ENCODE measurements around the gene DUSP19.

The DUSP19 gene

DNA sequence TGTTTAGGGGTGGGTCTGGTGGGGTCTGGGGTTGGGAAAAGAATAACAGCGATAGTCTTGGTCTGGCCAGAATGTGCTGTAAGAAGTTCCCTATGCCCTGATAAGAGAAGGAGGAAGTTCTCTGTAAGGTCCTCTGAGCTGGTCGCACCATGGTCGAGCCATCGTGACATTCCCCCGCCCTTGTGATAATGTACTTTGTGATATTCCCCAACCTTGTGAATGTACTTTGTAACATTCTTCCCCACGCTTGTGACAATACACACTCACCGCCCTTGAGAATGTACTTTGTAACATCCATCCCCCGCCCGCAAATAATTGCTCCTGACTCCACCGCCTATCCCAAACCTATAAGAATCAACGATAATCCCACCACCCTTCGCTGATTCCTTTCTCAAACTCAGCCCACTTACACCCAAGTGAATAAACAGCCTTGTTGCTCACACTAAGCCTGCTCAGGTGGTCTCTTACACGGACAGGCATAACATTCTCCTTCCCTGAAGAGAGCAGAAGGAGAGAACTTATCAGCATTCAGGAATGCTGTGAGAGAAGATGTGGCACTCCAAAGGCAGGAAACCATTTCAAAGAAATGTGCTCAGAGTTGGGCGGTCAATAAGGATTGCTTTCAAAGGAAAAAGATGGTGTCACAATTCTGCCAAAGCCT lies 17.8 kb upstream of the DUSP19 start:
- FAIRE-seq (no peak), DNase-seq (ENCODE audit: extremely low spot score, insufficient read length, low read depth) (no peak)

DNA sequence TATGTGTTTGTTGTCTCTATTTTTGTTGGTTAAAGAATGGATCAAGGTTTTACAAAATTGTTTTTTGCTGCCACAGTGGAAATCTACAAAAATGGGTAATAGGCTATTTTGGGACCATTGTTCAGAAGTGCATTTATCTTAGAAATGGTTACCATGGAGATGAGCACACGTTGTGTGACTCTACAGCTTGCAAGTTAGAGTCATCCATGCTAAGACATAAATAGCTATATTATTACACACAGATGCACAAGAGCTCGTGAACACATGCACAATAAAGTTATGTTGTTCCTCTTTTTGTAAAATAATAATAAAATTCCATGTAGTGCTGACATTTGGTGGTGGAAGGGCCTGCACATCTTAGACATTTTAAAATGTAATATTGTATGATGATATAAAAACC lies 15.5 kb upstream of the DUSP19 start:
- DNase-seq (ENCODE audit: extremely low spot score, insufficient read length, low read depth) (no peak), FAIRE-seq (no peak)

DNA sequence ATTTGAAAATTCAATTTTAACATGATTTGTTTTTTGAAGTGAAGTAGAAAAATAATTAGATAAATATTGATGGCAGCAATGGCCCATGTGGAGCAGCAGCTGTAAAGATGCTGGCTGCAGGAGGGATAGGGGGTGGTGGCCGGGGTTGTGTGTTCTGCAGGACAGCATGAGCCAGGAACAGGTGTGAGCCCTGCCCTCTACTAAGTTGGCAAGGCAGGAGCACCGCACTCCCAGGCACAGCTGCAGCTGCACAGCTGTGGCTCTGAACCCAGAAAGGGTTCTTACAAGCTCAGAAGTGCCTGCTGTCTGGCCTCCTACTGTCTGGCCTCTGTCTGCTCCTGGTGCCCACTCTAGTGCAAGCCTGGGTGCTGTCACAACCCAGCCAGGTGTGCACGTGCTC lies 10.0 kb upstream of the DUSP19 start:
- FAIRE-seq (no peak), DNase-seq (ENCODE audit: extremely low spot score, insufficient read length, low read depth) (no peak)

DNA sequence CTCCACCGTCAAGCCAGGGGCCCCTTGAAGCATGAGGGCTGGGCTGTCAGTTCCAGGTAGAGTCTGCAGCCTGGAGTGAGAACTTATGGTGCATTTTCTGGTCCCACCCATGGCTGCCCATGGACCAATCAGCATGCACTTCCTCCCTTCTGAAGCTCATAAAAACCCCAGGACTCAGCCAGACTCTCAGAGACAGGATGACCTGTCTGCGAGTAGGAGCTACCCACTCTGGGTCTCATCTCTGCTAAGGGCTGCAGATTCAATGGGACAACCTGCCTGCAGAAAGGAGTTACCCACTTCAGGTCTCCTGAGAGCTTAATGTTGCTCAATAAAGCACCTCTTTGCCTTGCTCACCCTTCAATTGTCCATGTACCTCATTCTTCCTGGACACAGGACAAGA lies 9.4 kb upstream of the DUSP19 start:
- DNase-seq (ENCODE audit: extremely low spot score, insufficient read length, low read depth) (no peak), FAIRE-seq (no peak)

DNA sequence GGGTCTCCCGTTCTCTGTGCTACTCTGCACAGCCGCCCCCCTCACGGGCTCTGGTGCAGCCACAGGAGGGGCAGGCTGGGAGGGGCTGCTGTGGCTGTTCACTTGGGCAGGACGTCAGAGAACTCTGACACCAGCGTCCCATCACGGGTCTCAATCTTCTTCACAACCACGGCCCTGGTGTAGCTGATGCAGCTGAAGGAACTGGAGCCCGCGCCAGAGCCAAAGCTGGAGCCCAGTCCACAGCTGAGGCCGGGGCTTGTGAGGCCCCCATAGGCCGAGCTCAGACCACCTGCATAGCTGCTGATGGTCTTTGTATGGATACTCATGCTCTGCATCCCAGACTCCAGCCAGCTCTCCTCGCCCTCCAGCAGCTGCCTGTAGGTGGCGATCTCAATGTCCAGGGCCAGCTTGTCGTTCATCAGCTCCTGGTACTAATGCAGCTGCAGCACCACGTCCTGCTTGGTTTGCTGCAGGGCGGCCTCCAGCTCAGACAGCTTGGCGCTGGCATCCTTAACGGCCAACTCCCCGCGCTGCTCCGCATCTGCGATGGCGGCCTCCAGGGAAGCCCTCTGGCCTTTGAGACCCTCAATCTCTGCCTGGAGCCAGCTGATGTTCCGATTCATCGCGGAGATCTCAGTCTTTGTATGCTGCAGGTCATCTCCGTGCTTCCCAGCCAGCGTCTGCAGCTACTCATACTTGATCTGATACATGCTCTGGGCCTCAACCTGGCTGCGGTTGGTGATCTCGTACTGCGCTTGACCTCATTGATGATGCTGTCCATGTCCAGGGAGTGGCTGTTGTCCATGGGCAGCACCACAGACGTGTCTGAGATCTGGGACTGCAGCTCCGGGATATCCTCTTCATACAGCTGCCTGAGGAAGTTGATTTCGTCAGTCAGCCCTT lies 7.4 kb upstream of the DUSP19 start:
- no peak for DNase-seq (ENCODE audit: extremely low spot score, insufficient read length, low read depth)
- FAIRE-seq, result no peak

DNA sequence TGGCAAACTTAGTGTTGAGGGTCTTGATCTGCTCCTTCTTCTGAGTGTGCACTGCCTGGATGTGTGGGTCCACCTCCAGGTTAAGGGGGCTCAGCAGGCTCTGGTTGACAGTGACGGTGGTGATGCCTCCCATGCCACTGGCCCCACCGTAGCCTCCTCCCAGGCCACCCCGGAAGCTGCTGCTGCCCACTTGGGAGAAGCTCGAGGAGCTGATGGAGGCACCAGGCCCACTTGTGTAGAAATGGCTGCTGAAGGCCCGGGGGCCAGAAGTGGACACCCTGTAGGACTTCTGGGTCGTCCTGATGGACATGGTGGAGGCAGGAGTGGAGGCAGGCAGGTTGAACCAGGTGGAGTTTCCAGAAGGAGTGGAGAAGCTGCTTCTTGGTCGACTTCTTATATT lies 6.4 kb upstream of the DUSP19 start:
- no peak for DNase-seq (ENCODE audit: extremely low spot score, insufficient read length, low read depth)
- no peak for FAIRE-seq

DNA sequence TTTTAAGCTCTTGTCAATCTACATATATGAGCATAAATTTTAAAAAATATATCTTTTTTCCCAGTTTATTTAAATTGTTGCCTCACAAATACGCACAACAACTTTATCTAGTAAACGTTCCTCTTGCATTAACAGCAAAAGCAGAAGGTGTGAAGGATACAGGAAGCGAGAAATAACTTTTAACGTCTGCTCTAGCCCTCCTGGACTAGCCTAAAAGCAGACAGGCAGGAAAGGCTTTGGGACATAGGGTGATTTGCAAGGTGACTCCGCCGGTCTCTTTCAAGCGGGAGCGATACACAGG lies 434 bp upstream of the DUSP19 start:
- no peak for FAIRE-seq

DNA sequence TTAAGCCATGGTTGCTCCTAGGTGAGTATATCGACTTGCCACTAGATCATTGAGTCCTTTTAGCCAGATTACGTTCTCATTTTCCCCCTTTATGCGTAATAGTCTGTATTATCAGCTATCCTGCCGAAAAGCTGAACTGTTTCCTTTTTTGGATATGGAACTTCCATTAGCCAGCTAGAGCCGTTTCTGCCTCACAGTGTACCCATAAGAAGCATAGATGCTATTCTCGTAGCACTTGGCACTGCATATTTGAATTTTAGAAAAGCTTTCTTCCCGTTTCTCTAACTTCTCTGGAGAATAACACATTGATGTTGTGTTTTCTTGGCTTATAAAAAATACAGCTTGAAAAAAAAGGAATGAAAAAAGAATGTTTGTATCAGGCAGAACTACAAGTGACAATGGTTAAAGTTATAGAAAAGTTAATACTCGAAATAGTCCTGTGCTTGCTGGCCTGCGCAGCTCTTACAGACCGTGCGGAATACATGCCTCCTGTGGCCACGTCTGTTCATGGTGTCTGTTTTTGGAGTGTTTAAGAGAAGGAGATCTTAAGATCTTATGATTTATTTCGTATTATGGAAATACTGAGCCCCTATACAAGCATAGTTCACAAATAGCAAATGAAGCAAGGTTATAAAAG lies 710 bp downstream of the DUSP19 start:
- DNase-seq (ENCODE audit: extremely low spot score, insufficient read length, low read depth), result no peak
- FAIRE-seq, result no peak

More for the DNA sequence above, 434 bp upstream of the DUSP19 start:
- DNase-seq (ENCODE audit: extremely low spot score, insufficient read length, low read depth), result no peak

DNA sequence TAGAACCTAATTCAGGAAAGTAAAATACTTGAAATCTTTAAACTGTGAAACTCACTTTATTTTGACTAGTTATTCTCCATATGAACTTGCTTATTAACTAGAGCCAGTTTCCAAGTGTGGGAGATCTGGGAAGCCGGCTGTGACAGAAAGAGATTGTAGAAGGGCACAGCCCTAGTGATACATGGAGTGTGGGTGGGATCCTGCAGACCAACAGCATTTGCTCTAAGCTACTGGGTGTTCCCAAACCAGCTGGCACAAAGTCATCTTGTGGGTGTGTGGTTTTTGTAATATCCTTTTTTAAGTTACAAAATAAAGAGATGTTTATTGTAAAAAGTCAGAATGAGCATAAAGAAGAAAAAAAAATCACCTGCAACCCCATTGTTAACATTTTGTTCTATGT lies 3.4 kb downstream of the DUSP19 start:
- DNase-seq (ENCODE audit: extremely low spot score, insufficient read length, low read depth) (no peak), FAIRE-seq (no peak)

DNA sequence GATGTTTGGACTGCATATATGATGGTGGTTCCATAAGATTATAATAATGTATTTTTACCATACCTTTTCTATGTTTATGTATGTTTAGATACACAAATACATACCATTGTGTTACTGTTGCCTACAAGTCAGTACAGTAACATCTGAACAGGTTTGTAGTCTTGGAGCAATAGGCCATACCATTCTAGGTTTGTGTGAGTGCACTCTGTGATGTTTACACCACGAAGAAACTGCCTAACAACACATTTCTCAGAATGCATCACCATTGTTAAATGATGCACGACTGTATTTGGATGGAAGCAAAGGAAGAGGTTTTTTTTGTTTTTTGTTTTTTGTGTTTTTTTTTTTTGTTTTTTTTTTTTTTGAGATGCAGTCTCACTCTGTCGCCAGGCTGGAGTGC lies 9.5 kb downstream of the DUSP19 start:
- DNase-seq (ENCODE audit: extremely low spot score, insufficient read length, low read depth), result no peak
- FAIRE-seq, result no peak

DNA sequence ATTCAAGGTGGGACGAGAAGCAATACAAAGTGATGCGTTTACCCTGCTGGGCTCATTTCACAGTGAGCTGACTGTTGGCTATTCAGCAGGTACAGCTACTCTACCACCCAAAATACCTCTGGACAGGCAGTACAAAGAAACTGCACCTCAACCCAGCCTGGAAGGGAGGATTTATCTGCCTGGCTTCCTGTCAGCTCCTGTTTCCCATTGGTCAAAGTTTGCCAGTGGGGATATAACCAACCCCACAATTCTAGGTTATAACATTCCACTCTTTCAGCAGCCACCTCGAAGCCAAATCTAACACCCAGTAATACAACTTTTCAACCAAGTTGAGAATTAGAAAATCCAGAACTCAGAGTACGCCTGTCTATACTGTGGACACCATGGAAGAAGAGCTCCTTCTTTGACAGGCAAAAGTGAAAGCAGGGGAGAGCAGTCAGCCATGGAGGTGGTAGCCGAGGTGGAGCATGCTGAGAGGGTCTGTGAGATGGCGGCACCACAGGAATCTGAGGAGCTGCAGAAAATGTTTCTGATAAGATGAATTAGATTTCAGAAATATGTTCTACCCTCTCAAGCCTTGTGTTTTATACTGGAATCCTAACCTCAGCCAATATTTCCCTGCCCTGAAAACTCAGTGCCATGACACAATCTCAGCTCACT lies 10.8 kb downstream of the DUSP19 start:
- DNase-seq (ENCODE audit: extremely low spot score, insufficient read length, low read depth) (no peak), FAIRE-seq (peak; percentile 73)

DNA sequence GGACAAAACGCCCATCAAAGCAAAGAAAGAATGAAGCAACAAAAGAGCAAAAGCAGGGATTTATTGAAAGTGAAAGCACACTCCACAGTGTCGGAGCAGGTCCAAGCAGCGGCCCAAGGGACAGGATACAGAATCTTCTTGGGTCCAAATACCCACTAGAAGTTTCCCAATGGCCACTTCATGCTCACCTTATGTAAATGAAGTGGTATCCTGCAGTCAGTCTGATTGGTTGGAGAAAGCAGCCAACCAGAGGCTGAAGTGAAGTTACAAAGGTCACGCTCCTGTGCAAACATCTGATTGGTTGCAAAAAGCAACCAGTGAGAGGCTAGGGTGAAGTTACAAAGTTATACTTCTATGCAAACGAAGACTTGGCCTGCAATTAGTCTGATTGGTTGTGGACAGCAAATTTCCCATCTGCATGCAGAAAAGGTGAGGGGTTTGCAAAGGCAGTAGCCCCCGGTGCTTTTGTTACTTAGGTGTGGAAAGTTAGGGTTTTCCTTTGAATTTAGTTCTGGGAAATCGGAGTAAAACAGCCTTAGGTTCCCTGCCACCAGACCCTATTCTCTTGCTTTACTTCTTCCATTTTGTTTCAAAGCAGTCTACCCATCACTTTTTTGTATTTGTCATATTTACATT lies 12.9 kb downstream of the DUSP19 start:
- no peak for FAIRE-seq
- DNase-seq (ENCODE audit: extremely low spot score, insufficient read length, low read depth), result no peak

DNA sequence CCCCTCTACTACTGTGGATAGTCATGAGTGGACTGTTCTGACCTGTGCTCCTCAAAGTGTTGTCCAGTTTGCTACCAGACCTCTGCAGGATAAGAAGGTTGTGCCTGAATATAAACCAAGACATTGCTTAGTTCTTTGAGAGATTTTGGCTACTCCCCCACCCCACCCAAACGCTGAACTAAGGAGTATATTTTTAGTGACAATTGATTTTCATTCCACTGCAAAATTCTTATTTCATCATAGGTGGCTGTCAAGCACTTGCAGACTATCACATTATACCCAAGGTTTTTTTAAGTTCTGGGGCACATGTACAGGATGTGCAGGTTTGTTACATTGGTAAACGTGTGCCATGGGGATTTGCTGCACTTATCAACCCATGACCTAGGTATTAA lies 13.4 kb downstream of the DUSP19 start:
- no peak for FAIRE-seq
- no peak for DNase-seq (ENCODE audit: extremely low spot score, insufficient read length, low read depth)

DNA sequence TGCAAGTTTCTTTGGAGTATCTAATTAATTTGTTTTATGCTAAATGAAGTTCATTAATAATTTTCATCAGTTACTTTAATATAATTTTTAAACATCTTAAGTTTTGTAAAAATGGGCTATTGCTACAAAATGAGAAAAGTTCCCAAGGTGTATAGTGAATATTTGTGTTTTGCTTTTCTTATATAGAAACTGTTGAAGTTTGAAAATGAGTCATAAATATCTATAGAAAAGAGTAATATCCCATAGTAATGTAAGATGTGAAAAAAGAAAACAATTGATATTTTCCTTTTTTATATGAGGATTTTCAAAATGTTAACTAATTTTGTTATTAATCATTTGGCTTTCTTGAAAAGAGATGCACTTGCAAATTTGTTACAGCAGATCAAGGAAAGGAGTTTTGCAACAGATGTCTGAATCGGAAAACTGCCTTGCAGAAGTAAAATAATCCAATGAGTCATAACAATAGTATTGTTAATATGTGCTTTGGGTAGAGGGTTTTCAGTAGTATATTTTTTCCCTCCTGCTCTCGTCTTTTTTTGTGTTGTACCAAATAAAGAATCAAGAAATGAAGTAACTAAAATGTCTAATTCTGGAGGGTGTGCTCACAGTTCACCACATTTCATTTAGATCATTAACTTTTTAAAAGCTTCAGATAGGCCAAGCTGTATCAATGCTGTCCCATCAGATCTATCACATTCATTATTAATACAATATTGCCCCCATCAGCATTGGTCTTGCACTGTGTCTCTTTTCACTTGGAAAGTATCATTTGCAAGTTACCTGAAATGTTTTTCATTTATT lies 15.5 kb downstream of the DUSP19 start:
- DNase-seq (ENCODE audit: extremely low spot score, insufficient read length, low read depth) (no peak), FAIRE-seq (peak; percentile 76)

DNA sequence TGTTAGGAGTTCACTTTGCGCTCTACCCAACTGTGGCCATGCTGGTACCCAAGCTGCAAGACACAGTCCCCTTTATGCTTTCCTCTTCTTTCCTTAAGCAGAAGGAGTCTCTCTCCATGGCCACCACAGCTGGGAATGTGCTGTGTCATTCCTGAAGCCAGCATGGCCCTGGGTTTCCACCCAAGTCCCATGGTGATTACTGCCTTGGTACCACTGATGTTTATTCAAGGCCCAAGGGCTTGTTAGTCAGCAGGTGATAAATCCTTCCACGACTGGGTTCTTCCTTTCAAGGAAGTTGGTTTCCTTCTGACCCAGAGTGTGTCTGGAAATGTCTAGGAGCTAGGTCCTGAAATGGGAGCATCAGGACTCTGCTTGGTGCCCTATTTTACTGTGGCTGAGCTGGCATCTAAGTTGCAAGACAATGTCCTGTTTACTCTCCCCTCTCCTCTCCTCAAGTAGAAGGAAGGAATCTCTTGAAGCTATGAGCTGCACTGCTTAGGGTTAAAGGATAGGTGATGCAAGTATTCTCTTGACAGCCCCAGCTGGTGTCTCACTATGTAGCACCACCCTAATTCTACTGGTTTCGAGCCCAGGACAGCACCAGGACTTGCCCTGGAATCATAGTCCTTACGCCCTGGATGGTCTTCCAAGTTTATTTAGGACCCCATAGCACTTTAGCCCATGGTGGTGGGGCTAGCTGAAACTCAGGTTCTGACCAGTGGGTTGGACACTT lies 27.0 kb downstream of the DUSP19 start:
- no peak for FAIRE-seq
- no peak for DNase-seq (ENCODE audit: extremely low spot score, insufficient read length, low read depth)

DNA sequence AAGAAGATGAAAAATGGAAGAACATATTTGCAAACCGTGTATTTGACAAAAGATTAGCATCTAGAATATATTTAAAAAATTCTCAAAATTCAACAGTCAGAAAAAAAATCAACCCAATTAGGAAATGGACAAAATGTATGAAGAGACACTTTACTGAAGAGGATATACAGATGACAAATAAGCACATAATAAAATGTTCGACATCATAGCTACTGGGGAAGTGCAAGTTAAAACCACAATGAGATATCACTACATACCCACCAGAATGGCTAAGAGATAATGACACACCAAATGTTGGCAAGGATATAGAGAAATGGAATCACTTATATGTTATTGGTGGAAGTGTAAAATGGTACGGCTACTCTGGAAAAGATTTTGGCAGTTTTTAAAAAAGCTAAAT lies 34.0 kb downstream of the DUSP19 start:
- no peak for FAIRE-seq
- DNase-seq (ENCODE audit: extremely low spot score, insufficient read length, low read depth), result no peak

DNA sequence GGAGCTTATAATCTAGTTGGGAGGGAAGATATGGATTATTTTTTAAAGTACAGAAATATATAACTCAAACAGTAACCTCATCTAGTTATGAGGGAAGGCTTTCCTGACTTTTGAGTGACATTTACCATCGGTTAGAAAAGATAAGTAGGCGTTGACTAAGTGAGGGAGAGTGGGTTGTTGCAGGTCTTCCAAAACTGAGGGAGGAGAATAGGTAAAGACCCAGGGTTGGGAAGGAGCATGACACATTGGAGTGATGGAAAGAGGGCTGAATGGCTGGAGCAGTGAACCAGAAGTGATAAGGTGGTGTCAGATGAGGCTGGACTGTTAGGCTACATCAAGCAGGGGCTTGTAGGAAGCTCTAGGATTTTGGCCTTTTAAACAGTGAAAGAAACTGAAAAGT lies 35.1 kb downstream of the DUSP19 start:
- FAIRE-seq, result no peak
- DNase-seq (ENCODE audit: extremely low spot score, insufficient read length, low read depth), result no peak

DNA sequence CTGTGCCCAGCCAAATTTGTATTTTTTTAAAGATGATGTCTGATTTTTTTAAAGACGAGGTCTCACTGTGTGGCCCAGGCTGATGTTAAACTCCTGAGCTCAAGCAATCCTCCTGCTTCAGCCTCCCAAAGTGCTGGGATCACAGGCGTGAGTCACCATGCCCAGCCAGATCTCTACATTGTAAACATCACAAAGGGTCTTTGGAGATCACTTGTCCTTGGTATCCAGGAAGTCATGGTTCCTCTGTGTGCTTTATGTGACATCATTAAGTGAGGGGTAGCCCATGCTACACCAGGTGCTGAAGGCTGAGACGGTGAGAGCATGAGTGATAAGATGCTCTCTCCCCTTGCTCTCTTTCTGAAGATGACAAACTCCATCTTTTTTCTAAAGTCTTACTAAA lies 38.7 kb downstream of the DUSP19 start:
- FAIRE-seq (no peak), DNase-seq (ENCODE audit: extremely low spot score, insufficient read length, low read depth) (no peak)

All from GM18507 (cell line).